Mucosa of descending colon (tissue), 3 donors: ENCODE data around the gene NFIA. TPM values are rescaled to one million over a fixed set of nuclear protein-coding genes. Genes with fewer than 3 reads are reported as not detected.
A peak's percentile ranks its signal among the peaks of the same experiment; 100 is the strongest.
"Not testable (repeated sequence)": the region's sequence is repeated elsewhere in the genome, so short reads cannot be mapped to it uniquely, and the experiment has no call there.

Source experiments
- ATAC-seq: fragments of 200-7000 bp; cut with Tn5 transposase; one replicate; pipeline ENCODE4 v1.9.1; 2020; ENCODE audit warnings: mild to moderate bottlenecking, moderate library complexity
- DNase-seq, 3 donors: peaks; one replicate each; pipeline ENCODE4 v3.0.0-alpha.2; 2020
- H3K36me3 ChIP-seq: fragments of 200-600 bp; one replicate; pipeline ENCODE4 v1.8.0; 2021; ENCODE audit warnings: low read depth, mild to moderate bottlenecking
- H3K4me1 ChIP-seq: fragments of 200-600 bp; one replicate; pipeline ENCODE4 v1.8.0; 2021; ENCODE audit warnings: low read depth, mild to moderate bottlenecking
- H3K4me3 ChIP-seq: fragments of 200-600 bp; one replicate; pipeline ENCODE4 v1.8.0; 2021; ENCODE audit warnings: mild to moderate bottlenecking
- H3K9me3 ChIP-seq: fragments of 200-600 bp; one replicate; pipeline ENCODE4 v1.8.0; 2021; ENCODE audit warnings: mild to moderate bottlenecking
- intact Hi-C, 2 donors: fragments of 100-400 bp; cut with DNase I in 1 of 2; cut with micrococcal nuclease in 1 of 2; formaldehyde crosslinking; loops; one replicate each; pipeline versions ENCODE4 v1.11.0 to v1.11.1; 2022; cut with DNase I, micrococcal nuclease
- total RNA-seq, 3 donors: library from RNA; stranded (reverse); fragmentation: NEBNext Ultra II Directional in 2 of 3; extraction: Animal tissue kit (Norgen Biotek cat#: 25700) in 2 of 3; gene quantifications; one replicate each; pipeline versions ENCODE4 v1.2.1 to v1.2.4, GENCODE V29; 2021 to 2023
- TF ChIP-seq, protein P1 (sequence below): fragments of 200-600 bp; IDR thresholded peaks from one replicate; pipeline ENCODE4 v1.8.0; 2022; ENCODE audit warnings: antibody characterized with exemption, mild to moderate bottlenecking
- donor health status: DM: no; HTN: no; CAD: no; lungs with moderate emphysema.
- donor health status: DM: no; HTN: no; CAD: no.
- donor health status: DM: no; HTN: yes; CAD: no.

Gene NFIA
- total RNA-seq, 3 donors from 2014 or later, result 46.4 to 145 (median 51.1) TPM

DNA sequence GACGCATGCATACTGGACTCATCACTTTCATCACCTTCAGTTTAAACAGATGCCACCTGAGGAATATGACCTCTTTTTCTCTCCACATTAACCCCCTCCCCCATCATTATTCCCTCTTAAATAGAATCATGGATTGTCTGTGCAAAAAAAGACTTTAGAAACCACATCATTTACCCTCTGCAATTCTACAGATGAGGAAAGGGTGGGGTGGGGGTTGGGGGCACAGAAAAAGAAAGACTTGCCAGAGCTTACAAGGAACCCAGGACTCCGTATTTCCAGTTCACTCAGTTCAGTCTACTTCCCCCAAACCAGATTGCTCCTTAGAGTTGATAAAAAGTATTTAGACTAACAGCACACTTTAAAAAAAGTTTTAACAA, 26.2 kb upstream of the NFIA start:
- TF ChIP-seq, protein P1, sequence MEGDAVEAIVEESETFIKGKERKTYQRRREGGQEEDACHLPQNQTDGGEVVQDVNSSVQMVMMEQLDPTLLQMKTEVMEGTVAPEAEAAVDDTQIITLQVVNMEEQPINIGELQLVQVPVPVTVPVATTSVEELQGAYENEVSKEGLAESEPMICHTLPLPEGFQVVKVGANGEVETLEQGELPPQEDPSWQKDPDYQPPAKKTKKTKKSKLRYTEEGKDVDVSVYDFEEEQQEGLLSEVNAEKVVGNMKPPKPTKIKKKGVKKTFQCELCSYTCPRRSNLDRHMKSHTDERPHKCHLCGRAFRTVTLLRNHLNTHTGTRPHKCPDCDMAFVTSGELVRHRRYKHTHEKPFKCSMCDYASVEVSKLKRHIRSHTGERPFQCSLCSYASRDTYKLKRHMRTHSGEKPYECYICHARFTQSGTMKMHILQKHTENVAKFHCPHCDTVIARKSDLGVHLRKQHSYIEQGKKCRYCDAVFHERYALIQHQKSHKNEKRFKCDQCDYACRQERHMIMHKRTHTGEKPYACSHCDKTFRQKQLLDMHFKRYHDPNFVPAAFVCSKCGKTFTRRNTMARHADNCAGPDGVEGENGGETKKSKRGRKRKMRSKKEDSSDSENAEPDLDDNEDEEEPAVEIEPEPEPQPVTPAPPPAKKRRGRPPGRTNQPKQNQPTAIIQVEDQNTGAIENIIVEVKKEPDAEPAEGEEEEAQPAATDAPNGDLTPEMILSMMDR, result no peak
- peaks cover 23% of the 10 kb centered on the region for H3K4me1 ChIP-seq
- intact Hi-C loops, result loop anchor here (10.0 kb wide), 2 partner anchors 279 to 399 kb away; no protein-coding TSS in a partner anchor
- no peak overlapping the region for H3K4me3 ChIP-seq
- H3K9me3 ChIP-seq, result no peaks in the 10 kb centered on the region
- no peaks in the 10 kb centered on the region for H3K36me3 ChIP-seq
- DNase-seq (no peak), ATAC-seq (no peak)

DNA sequence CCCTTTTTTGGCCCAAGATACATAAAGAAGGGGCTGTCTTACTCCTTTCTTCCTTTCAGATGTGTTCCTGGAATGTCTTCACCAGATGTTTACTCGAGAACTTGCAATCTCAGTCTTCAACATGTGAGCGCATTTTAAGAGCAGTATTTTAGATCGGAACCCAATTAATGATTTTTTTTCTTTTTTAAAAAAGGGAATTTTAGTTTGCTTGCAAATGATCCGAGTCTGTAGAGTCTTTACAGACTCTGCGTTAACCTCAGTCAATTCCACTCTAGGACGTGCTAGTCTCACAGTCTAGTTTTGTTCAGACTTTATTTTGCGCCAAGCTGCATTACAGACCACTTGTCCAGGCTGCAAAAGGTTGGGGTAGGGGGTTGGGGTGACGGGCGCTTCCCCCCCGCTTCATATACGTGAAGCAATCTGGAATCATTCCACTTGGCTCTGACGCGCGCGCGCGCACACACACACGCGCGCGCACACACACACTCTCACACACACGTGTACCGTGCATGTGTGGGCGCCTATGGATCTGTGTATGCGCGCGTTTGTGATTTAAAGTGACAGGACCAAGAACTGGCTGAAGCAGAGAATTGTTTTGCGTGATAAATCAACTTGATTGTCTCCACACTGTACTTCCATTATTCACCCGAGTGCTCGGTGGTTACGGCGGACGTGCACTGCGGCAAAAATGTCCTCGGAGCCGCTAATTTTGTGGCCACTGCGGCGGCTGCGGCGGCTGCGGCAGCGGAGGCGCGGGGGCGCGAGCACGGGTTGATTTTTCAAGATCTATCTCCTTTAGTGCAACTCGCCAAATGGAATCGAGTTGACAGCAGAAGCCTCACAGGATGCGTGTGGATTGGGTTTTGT, 25.6 kb upstream of the NFIA start:
- TF ChIP-seq, protein P1, result no peak
- Histone ChIP-seq H3K4me3 (peak overlapping the region; percentile 59), H3K36me3 (no peaks in the 10 kb centered on the region), H3K9me3 (no peaks in the 10 kb centered on the region), H3K4me1 (peaks cover 23% of the 10 kb centered on the region)
- ATAC-seq (peak; percentile 76), DNase-seq (peak; percentile 74 to 83 (median 80))
- intact Hi-C loops, result loop anchor here (10.0 kb wide), 2 partner anchors 278 to 398 kb away; no protein-coding TSS in a partner anchor

DNA sequence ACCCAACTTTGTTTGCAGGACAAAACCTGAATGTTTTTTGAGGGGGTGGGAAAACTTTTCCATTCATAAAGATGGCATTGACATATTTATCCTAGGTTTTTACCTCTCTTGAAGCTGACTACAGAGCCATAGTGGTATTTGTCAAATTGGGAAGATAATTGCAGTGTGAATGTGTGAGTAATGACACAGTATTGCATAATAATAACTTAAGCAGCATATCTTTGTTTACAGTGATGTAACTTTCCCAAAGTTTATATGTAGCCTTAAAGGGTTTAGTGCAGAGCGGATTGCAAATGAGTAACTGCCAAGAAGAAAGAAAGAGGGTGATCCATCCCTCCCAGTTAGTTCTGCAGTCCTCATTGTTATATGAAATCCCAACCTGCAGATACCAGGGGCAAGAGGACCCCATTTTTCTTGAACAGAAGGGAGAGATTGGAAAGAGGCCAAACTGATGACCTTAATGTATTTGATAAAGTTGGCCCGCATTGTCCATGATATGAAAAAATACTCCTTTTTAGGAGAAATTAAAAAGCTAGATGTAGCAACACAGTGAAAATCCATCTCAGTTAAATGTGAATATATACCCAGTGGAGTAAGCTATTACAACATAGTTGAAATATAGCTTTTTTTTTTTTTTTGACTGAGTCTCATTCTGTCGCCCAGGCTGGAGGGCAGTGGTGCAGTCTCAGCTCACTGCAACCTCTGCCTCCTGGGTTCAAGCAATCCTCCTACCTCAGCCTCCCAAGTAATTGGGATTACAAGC, 23.7 kb upstream of the NFIA start:
- TF ChIP-seq, protein P1, result no peak
- intact Hi-C loops, result loop anchor here (10.0 kb wide), 2 partner anchors 276 to 396 kb away; no protein-coding TSS in a partner anchor
- Histone ChIP-seq H3K36me3 (no peaks in the 10 kb centered on the region), H3K4me3 (no peak overlapping the region), H3K9me3 (no peaks in the 10 kb centered on the region), H3K4me1 (peaks cover 16% of the 10 kb centered on the region)
- DNase-seq, result no peak
- no peak for ATAC-seq

DNA sequence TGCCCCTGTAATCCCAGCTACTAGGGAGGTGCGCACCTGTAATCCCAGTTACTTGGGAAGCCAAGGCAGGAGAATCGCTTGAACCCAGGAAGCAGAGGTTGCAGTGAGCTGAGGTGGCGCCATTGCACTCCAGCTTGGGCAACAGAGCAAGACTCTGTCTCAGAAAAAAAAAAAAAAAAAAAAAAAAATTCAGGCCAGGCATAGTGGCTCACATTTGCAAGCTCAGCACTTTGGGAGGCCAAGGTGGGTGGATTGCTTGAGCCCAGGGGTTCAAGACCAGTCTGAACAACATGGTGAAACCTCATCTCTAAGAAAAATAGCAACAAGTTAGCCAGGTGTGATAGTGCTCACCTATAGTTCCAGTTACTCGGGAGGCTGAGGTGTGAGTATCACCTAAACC, 20.8 kb upstream of the NFIA start:
- intact Hi-C loops, ATAC-seq, H3K4me3 ChIP-seq, H3K4me1 ChIP-seq, H3K36me3 ChIP-seq, H3K9me3 ChIP-seq, DNase-seq: not testable (repeated sequence)

DNA sequence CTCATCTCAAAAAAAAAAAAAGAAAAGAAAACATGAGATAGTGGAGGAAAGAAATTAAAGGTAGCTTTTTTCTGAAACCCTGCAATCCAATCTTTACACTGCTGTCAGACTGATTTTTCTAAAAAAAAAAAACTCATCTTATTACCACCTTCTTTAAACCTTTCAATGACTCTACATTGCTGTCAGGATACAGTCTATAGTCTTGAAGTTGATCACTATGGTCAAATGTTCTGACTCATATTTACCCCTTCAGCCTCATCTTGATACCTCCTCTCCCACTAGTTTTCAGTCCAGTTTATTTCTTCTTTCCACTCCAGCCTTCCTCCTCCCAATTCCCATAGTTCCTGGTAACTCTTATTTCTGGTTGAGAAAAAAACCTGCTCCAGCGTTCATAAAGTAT, 17.7 kb upstream of the NFIA start:
- Histone ChIP-seq H3K4me1 (no peaks in the 10 kb centered on the region), H3K9me3 (no peaks in the 10 kb centered on the region), H3K36me3 (no peaks in the 10 kb centered on the region), H3K4me3 (no peak overlapping the region)
- DNase-seq (no peak), ATAC-seq (no peak)
- TF ChIP-seq, protein P1, result no peak
- intact Hi-C loops, result no loop called here
